HepG2 (cell line): ENCODE results near the gene HMBS. TPM values are rescaled to one million over a fixed set of nuclear protein-coding genes. Genes with fewer than 3 reads are reported as not detected.

Experiments used
- AGO2 ChIP-seq: fragments of 200-400 bp; formaldehyde crosslinking; optimal IDR thresholded peaks from 2 replicates; pipeline ENCODE3; 2017; ENCODE audit warnings: mild to moderate bottlenecking, low read depth, low read length, moderate library complexity
- FIP1L1 ChIP-seq: fragments of 200-400 bp; formaldehyde crosslinking; IDR thresholded peaks from 2 replicates; pipeline ENCODE4 v1.6.1; 2018; ENCODE audit warnings: low read depth, mild to moderate bottlenecking, low read length, moderate library complexity, borderline replicate concordance; ENCODE audit not compliant: insufficient read depth
- FOXJ3 ChIP-seq: sonication (generic); formaldehyde crosslinking; IDR thresholded peaks from 2 replicates; pipeline ENCODE4 v1.4.0; 2020; ENCODE audit warnings: missing genetic modification reagents, mild to moderate bottlenecking, borderline replicate concordance
- GLI4 ChIP-seq: sonication (generic); formaldehyde crosslinking; IDR thresholded peaks from 2 replicates; pipeline ENCODE4 v1.5.1; 2020; ENCODE audit warnings: missing genetic modification reagents, mild to moderate bottlenecking, moderate library complexity, borderline replicate concordance
- IKZF1 ChIP-seq: fragments of 450-650 bp; IDR thresholded peaks from 2 replicates; pipeline ENCODE4 v1.7.1; 2016
- MBD4 ChIP-seq: IDR thresholded peaks from 2 replicates; pipeline ENCODE4 v1.6.1; 2012; ENCODE audit warnings: low read length, inconsistent platforms, borderline replicate concordance
- MXI1 ChIP-seq: IDR thresholded peaks from 3 replicates; pipeline ENCODE4 v1.6.1; 2012; ENCODE audit warnings: low read depth, low read length, inconsistent platforms, borderline replicate concordance
- MYNN ChIP-seq: sonication (generic); formaldehyde crosslinking; IDR thresholded peaks from 2 replicates; pipeline ENCODE4 v1.4.0; 2020; ENCODE audit warnings: mild to moderate bottlenecking, low read depth, missing genetic modification reagents
- PBX3 ChIP-seq: sonication (generic); formaldehyde crosslinking; IDR thresholded peaks from 2 replicates; pipeline ENCODE4 v1.8.1; 2023; ENCODE audit warnings: missing genetic modification reagents, inconsistent platforms, borderline replicate concordance
- PHF20 ChIP-seq: sonication (generic); formaldehyde crosslinking; IDR thresholded peaks from 2 replicates; pipeline ENCODE4 v1.5.0; 2020; ENCODE audit warnings: mild to moderate bottlenecking, missing genetic modification reagents
- POLR2A ChIP-seq, 2 experiments: IDR thresholded peaks; 2 replicates each; pipeline ENCODE4 v1.6.1; 2011; ENCODE audit warnings: low read depth in 2 of 2, low read length in 2 of 2, mild to moderate bottlenecking in 1 of 2, moderate library complexity in 1 of 2; ENCODE audit not compliant: insufficient read depth in 1 of 2
- POLR2G ChIP-seq: fragments of 200-400 bp; formaldehyde crosslinking; IDR thresholded peaks from 2 replicates; pipeline ENCODE4 v1.6.1; 2018; ENCODE audit warnings: mild to moderate bottlenecking, low read depth, low read length, moderate library complexity
- SETDB1 ChIP-seq: sonication (generic); formaldehyde crosslinking; IDR thresholded peaks from 2 replicates; pipeline ENCODE4 v1.5.1; 2020; ENCODE audit warnings: missing genetic modification reagents, mild to moderate bottlenecking, borderline replicate concordance
- SMARCC2 ChIP-seq: fragments of 450-650 bp; IDR thresholded peaks from 2 replicates; pipeline ENCODE4 v1.6.1; 2017; ENCODE audit warnings: antibody characterized with exemption, mild to moderate bottlenecking
- U2AF1 ChIP-seq: fragments of 200-400 bp; formaldehyde crosslinking; optimal IDR thresholded peaks from 2 replicates; pipeline ENCODE3; 2017; ENCODE audit warnings: mild to moderate bottlenecking, low read depth, low read length
- ZNF7 ChIP-seq: IDR thresholded peaks from 2 replicates; pipeline ENCODE4 v1.6.1; 2016; ENCODE audit warnings: missing biosample characterization, missing genetic modification reagents
- ZNF724P ChIP-seq: sonication (generic); formaldehyde crosslinking; IDR thresholded peaks from 2 replicates; pipeline ENCODE4 v1.8.0; 2022; ENCODE audit warnings: missing genetic modification reagents, borderline replicate concordance
- ZXDC ChIP-seq: sonication (generic); formaldehyde crosslinking; IDR thresholded peaks from 2 replicates; pipeline ENCODE4 v1.5.0; 2020; ENCODE audit warnings: mild to moderate bottlenecking, missing genetic modification reagents
- polyA plus RNA-seq, 8 experiments: library from polyadenylated mRNA; depleted of rRNA in 3 of 8; stranded (reverse) in 7 of 8; unstranded in 1 of 8; fragments of >200 nt; fragmentation: Illumina TruSeq in 4 of 8; extraction: Trizol in 4 of 8; gene quantifications; 2 replicates each; pipeline versions ENCODE4 v1.2.1 to v1.2.3, GENCODE V29; 2011 to 2016; ENCODE audit warnings: low read depth in 4 of 8, missing spikeins in 1 of 8, mixed read lengths in 1 of 8; ENCODE audit not compliant: insufficient read depth in 1 of 8
- total RNA-seq, 5 experiments: library from RNA; depleted of rRNA; stranded (reverse); fragments of >200 nt; fragmentation: Illumina TruSeq; extraction: Trizol; gene quantifications; 2 replicates each; pipeline ENCODE4 v1.2.3, GENCODE V29; 2016; ENCODE audit warnings: low read depth in 1 of 5
- TF ChIP-seq, protein P1 (sequence below): sonication (generic); formaldehyde crosslinking; IDR thresholded peaks from 2 replicates; pipeline ENCODE4 v1.4.0; 2020; ENCODE audit warnings: missing genetic modification reagents, mild to moderate bottlenecking, borderline replicate concordance

HMBS gene
- total and polyA plus RNA-seq, 2 of the 13 experiments (the other 11 are each of a cell fraction or from before 2014, with no cell fraction given): 9.4 to 46.9 TPM

DNA sequence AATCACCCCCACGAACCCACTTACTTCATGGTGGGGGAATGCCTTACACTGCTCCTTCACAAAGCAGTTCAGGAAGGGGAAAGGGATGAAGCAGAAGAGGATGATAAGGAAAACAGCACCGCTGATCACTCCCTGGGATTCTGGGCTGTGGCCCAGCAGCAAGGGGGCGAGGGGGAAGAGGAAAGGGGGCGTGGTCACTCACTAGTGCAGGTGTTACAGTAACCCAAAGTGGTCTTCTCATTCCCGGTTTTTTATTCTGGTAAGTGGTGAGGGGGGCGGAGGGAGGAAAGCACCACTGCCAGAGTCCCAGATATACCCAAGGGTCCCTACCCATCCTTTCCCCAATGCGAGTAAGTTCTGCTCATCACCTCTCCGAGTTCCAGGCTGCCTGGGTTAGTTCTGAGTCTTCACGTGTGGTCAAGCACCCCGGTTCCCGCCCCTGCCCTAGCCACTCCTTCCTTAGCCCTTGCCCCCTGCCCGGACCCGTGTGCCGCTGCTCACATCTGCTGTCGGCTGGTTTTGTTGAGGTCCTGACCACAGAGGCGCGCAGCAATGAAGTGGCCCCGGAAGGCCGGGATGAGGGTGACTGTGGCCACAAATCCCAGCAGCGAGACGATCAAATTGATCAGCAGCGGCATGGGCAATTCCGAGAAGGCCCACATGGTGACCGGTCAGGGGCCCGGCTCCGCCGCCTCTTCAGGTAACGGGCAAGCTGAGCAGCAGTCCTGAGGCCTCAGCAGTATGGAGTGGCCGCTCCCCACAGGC is 16.5 kb downstream of the HMBS start (continued):
- TF ChIP-seq MBD4 (no peak), MYNN (CRISPR knock-in tag) (no peak), AGO2 (peak; percentile 40), FOXJ3 (CRISPR knock-in tag) (0 out of 2 replicates have a peak, but pooled peaks have one; percentile 3), PHF20 (CRISPR knock-in tag) (no peak), IKZF1 (no peak), MXI1 (no peak; the same call in 2 of the 3 replicates), POLR2G (peak; percentile 14; the same call in 1 of the 2 replicates), GLI4 (CRISPR knock-in tag) (0 out of 2 replicates have a peak, but pooled peaks have one; percentile 33), ZXDC (CRISPR knock-in tag) (no peak), ZNF7 (CRISPR knock-in tag) (no peak), FIP1L1 (no peak), SMARCC2 (no peak), POLR2A (IDR thresholded peaks at IDR 0.05; ENCODE audit: insufficient read depth in 1 of 2, low read depth in 2 of 2, low read length in 2 of 2) (peak in 1 of 2 experiments; percentile 48; a peak in 2 of 4 replicates), ZNF724P (CRISPR knock-in tag) (no peak), U2AF1 (peak; percentile 20), SETDB1 (0 out of 2 replicates have a peak, but pooled peaks have one; percentile 28), PBX3 (CRISPR knock-in tag) (0 out of 2 replicates have a peak, but pooled peaks have one; percentile 53)
- TF ChIP-seq, protein P1, sequence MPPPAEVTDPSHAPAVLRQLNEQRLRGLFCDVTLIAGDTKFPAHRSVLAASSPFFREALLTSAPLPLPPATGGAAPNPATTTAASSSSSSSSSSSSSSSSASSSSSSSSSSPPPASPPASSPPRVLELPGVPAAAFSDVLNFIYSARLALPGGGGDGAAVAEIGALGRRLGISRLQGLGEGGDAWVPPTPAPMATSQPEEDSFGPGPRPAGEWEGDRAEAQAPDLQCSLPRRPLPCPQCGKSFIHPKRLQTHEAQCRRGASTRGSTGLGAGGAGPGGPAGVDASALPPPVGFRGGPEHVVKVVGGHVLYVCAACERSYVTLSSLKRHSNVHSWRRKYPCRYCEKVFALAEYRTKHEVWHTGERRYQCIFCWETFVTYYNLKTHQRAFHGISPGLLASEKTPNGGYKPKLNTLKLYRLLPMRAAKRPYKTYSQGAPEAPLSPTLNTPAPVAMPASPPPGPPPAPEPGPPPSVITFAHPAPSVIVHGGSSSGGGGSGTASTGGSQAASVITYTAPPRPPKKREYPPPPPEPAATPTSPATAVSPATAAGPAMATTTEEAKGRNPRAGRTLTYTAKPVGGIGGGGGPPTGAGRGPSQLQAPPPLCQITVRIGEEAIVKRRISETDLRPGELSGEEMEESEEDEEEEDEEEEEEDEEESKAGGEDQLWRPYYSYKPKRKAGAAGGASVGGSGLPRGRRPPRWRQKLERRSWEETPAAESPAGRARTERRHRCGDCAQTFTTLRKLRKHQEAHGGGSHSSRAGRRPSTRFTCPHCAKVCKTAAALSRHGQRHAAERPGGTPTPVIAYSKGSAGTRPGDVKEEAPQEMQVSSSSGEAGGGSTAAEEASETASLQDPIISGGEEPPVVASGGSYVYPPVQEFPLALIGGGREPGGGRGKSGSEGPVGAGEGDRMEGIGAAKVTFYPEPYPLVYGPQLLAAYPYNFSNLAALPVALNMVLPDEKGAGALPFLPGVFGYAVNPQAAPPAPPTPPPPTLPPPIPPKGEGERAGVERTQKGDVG: no peak
